ENCODE results near the gene MEGF8. TPM values are rescaled to one million over a fixed set of nuclear protein-coding genes. Genes with fewer than 3 reads are reported as not detected.
A peak's percentile ranks its signal among the peaks of the same experiment; 100 is the strongest.

The MEGF8 gene
- total and polyA plus RNA-seq, 8 donors, result 7.3 to 15.9 (median 9.0) TPM

- no peak for TF ChIP-seq CTCF (IDR thresholded peaks at IDR 0.05)
- FAIRE-seq, result no peak
- Histone ChIP-seq H3K4me3 (no peak overlapping the region), H3K27ac (no peak overlapping the region), H3K27me3 (no peaks in the 10 kb centered on the region), H3K9me3 (no peaks in the 10 kb centered on the region), H3K36me3 (no peaks in the 10 kb centered on the region), H3K4me1 (no peaks in the 10 kb centered on the region)
- intact Hi-C loops (cut with DNase I), result no loop called here
- ATAC-seq, result no peak
- 94 to 98% methylated on average over 10 of the region's 10 CpGs for WGBS, 2 donors
- no peak for DNase-seq
Observed at GRCh38 chr19:42403586-42403985, 78.2 kb downstream of the MEGF8 start.

GRCh38 chr19:42406111-42406510, 80.7 kb downstream of the MEGF8 start:
- no peak for TF ChIP-seq CTCF (IDR thresholded peaks at IDR 0.05)
- no peak for FAIRE-seq
- no peak for DNase-seq
- Histone ChIP-seq H3K4me3 (no peak overlapping the region), H3K27me3 (no peaks in the 10 kb centered on the region), H3K9me3 (no peaks in the 10 kb centered on the region), H3K36me3 (no peaks in the 10 kb centered on the region), H3K27ac (no peak overlapping the region), H3K4me1 (no peaks in the 10 kb centered on the region)
- intact Hi-C loops (cut with DNase I), result no loop called here
- 91 to 93% methylated on average over 11 of the region's 11 CpGs for WGBS, 2 donors
- no peak for ATAC-seq

- FAIRE-seq (no peak), ATAC-seq (no peak), DNase-seq (no peak)
- Histone ChIP-seq H3K27ac (no peak overlapping the region), H3K36me3 (no peaks in the 10 kb centered on the region), H3K27me3 (no peaks in the 10 kb centered on the region), H3K9me3 (no peaks in the 10 kb centered on the region), H3K4me3 (no peak overlapping the region), H3K4me1 (no peaks in the 10 kb centered on the region)
- WGBS, 2 donors, result 90 to 95% methylated on average over 22 to 30 of the region's 30 CpGs
- no peak for TF ChIP-seq CTCF (IDR thresholded peaks at IDR 0.05)
- intact Hi-C loops (cut with DNase I), result no loop called here
Observed at GRCh38 chr19:42407085-42407815, 81.8 kb downstream of the MEGF8 start.

DNA sequence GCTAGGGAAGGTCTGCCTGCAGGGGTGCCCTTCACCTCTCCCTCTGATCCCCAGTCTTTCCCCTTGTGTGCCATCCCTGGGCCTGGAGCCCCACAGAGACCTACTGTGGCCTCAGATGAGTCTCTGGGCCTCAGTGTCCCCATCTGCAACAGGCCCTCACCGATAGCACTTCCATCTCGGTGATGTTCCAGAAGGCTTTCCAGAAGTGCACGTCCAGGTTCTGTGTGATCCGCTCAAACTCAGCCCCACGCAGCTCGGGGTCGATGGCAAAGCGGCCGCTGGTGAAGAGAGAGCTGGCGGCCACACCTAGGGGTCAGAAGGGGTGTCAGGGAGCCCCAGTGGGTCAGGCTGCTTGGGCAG, 82.4 kb downstream of the MEGF8 start:
- H3K27ac ChIP-seq, result no peak overlapping the region
- no peak for TF ChIP-seq CTCF (IDR thresholded peaks at IDR 0.05)
- no peak for FAIRE-seq
- no peak for ATAC-seq
- H3K4me3 ChIP-seq, result no peak overlapping the region
- H3K27me3 ChIP-seq, result no peaks in the 10 kb centered on the region
- WGBS, 2 donors, result 94 to 97% methylated on average over 10 of the region's 10 CpGs
- H3K36me3 ChIP-seq, result no peaks in the 10 kb centered on the region
- no peaks in the 10 kb centered on the region for H3K4me1 ChIP-seq
- intact Hi-C loops (cut with DNase I), result no loop called here
- DNase-seq, result no peak
- H3K9me3 ChIP-seq, result no peaks in the 10 kb centered on the region

DNA sequence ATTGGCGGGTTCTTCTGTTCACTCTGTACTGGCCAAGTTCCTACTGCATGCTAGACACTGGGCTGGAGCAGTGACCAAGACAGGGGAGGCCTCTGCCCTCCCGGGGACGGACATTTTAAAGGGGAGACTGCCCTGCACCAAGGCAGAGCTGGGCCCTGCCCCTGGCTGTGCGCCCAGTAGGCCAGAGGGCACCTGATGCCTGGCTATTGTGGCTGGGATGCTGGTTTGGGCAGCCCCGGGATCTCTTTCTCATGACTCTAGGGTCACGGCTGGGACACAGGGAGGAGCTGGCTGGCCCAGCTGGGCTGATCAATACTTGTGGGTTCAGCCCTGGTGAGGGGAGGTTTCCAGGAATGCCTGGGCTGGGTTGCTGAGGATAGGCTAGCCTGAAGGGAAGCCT, 84.0 kb downstream of the MEGF8 start:
- no peaks in the 10 kb centered on the region for H3K27me3 ChIP-seq
- no peaks in the 10 kb centered on the region for H3K9me3 ChIP-seq
- H3K27ac ChIP-seq, result no peak overlapping the region
- no peak for TF ChIP-seq CTCF (IDR thresholded peaks at IDR 0.05)
- ATAC-seq, result peak; percentile 49 to 71 (median 62)
- no peaks in the 10 kb centered on the region for H3K36me3 ChIP-seq
- no peaks in the 10 kb centered on the region for H3K4me1 ChIP-seq
- 47 to 59% methylated on average over 6 of the region's 6 CpGs for WGBS, 2 donors
- peak in 4 of 6 donors; percentile 38 to 77 (median 55) for DNase-seq
- H3K4me3 ChIP-seq, result no peak overlapping the region
- intact Hi-C loops (cut with DNase I), result no loop called here
- FAIRE-seq, result no peak
